Measurements from ENCODE around the gene HNRNPK. TPM values are rescaled to one million over a fixed set of nuclear protein-coding genes. Genes with fewer than 3 reads are reported as not detected.

Gene HNRNPK
- total and polyA plus RNA-seq, 2 of the 13 experiments (the other 11 are each of a cell fraction or from before 2014, with no cell fraction given): 321 to 712 TPM

DNA sequence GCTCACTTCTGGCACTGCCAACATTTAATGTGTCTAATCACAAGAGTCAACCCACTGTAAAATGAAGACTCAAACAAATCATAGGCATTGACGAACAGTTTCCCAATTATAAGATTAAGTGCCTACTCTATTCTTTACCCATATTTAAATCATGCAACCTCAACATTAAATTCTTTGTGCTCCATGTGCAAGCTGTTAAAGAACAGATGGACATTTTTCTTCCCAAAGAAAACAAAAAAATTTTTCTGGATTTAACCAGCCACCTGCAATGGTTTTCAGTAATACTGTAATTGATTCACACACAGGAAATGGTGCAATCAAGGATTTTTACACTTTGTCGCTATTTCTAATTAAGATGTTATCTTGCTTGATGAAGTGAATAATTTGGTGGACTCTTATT lies 3.6 kb downstream of the HNRNPK start:
- POLR2A ChIA-PET: interaction anchor here (5.5 kb wide), 1 partner anchor 17 kb away, joined by 96 read pairs; a partner anchor contains a TSS
- BruUV-seq (replicated peaks): no TSS peak

DNA sequence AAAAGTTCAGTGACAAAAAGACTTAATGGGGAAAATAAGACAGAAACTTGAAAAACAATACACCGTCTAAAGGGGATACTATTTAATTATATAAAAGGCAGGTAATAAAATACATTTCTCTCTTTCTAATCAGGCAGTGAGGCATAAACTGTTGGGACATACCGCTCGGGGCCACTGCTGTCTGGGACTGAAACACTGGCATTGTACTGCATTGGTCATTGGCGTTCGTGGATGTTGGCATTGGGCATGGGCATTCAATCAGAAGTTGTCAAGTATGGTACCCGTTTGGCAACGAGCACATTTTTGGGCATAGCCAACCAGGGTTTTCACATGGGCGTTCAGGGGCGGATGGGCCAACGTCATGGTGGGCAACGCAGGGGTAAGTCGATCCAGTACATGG lies 4.7 kb downstream of the HNRNPK start:
- CTCF ChIA-PET (ENCODE audit: low intra/inter-chr PET ratio, low total read pairs): no interaction called here
- Histone ChIP-seq H3K36me3 (replicated peaks in 1 of 2; ENCODE audit: control insufficient read depth in 1 of 2, insufficient read depth in 2 of 2, low read length in 2 of 2) (peaks cover 9 to 69% of the 10 kb centered on the region in 2 experiments), H3K27me3 (ENCODE audit: control insufficient read depth in 1 of 2, insufficient read depth in 2 of 2, low read length in 2 of 2) (peaks cover 0 to 6% of the 10 kb centered on the region in 2 experiments; a peak in 1 of 5 replicates), H3K27ac (ENCODE audit: extremely low read length, insufficient read depth, low read length) (no peak overlapping the region), H3K4me2 (ENCODE audit: low read depth, low read length) (no peak overlapping the region), H2AFZ (ENCODE audit: low read length) (no peak overlapping the region), H4K20me1 (ENCODE audit: insufficient read depth, low read length) (peaks cover 75% of the 10 kb centered on the region), H3K4me3 (replicated peaks in 1 of 3; ENCODE audit: insufficient read depth in 1 of 3, low read depth in 2 of 3, low read length in 3 of 3) (no peak overlapping the region), H3K4me1 (ENCODE audit: insufficient read depth, low read length) (peaks cover 52% of the 10 kb centered on the region), H3K9ac (ENCODE audit: insufficient read depth, low read depth, low read length) (no peak overlapping the region), H3K9me3 (ENCODE audit: low read length) (no peaks in the 10 kb centered on the region), H3K79me2 (ENCODE audit: insufficient read depth, low read length) (peaks cover 74% of the 10 kb centered on the region)
- no peak for FAIRE-seq
- no peak for ATAC-seq
- WGBS (ENCODE audit: low lambda C conversion rate): 93% methylated on average over 12 of the region's 12 CpGs
- intact Hi-C loops (cut with micrococcal nuclease; ENCODE audit: unreplicated experiment) (no loop called here), in situ Hi-C loops (cut with HindIII; ENCODE audit: extremely low pct_ligation_motif_present, low pct_unique_long_range_greater_than_20kb) (no loop called here)
- BruUV-seq (replicated peaks): no TSS peak
- POLR2A ChIA-PET: interaction anchor here (0.6 kb wide), 1 partner anchor 12 kb away, joined by 3 read pairs; no protein-coding TSS in a partner anchor
- no peak for DNase-seq (ENCODE audit: low spot score)
- TF ChIP-seq ZSCAN21 (CRISPR knock-in tag; IDR thresholded peaks at IDR 0.05; ENCODE audit: borderline replicate concordance) (no peak), RBFOX2 (IDR thresholded peaks at IDR 0.05; ENCODE audit: low read depth, low read length) (peak; percentile 12; the same call in 1 of the 2 replicates), ZNF431 (CRISPR knock-in tag; IDR thresholded peaks at IDR 0.05; ENCODE audit: borderline replicate concordance, low read depth) (no peak), ISX (CRISPR knock-in tag; conservative IDR thresholded peaks at IDR 0.05) (no peak), GTF3A (CRISPR knock-in tag; conservative IDR thresholded peaks at IDR 0.05) (no peak), KLF13 (CRISPR knock-in tag; IDR thresholded peaks at IDR 0.05) (no peak), AGO1 (IDR thresholded peaks at IDR 0.05; ENCODE audit: low read depth, low read length, poor library complexity, severe bottlenecking) (no peak), SOX5 (CRISPR knock-in tag; IDR thresholded peaks at IDR 0.05; ENCODE audit: borderline replicate concordance) (no peak), ZNF772 (CRISPR knock-in tag; IDR thresholded peaks at IDR 0.05) (no peak)
- TF ChIP-seq, protein P1, sequence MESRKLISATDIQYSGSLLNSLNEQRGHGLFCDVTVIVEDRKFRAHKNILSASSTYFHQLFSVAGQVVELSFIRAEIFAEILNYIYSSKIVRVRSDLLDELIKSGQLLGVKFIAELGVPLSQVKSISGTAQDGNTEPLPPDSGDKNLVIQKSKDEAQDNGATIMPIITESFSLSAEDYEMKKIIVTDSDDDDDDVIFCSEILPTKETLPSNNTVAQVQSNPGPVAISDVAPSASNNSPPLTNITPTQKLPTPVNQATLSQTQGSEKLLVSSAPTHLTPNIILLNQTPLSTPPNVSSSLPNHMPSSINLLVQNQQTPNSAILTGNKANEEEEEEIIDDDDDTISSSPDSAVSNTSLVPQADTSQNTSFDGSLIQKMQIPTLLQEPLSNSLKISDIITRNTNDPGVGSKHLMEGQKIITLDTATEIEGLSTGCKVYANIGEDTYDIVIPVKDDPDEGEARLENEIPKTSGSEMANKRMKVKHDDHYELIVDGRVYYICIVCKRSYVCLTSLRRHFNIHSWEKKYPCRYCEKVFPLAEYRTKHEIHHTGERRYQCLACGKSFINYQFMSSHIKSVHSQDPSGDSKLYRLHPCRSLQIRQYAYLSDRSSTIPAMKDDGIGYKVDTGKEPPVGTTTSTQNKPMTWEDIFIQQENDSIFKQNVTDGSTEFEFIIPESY (CRISPR knock-in tag; IDR thresholded peaks at IDR 0.05): no peak
- TF ChIP-seq, protein P2, sequence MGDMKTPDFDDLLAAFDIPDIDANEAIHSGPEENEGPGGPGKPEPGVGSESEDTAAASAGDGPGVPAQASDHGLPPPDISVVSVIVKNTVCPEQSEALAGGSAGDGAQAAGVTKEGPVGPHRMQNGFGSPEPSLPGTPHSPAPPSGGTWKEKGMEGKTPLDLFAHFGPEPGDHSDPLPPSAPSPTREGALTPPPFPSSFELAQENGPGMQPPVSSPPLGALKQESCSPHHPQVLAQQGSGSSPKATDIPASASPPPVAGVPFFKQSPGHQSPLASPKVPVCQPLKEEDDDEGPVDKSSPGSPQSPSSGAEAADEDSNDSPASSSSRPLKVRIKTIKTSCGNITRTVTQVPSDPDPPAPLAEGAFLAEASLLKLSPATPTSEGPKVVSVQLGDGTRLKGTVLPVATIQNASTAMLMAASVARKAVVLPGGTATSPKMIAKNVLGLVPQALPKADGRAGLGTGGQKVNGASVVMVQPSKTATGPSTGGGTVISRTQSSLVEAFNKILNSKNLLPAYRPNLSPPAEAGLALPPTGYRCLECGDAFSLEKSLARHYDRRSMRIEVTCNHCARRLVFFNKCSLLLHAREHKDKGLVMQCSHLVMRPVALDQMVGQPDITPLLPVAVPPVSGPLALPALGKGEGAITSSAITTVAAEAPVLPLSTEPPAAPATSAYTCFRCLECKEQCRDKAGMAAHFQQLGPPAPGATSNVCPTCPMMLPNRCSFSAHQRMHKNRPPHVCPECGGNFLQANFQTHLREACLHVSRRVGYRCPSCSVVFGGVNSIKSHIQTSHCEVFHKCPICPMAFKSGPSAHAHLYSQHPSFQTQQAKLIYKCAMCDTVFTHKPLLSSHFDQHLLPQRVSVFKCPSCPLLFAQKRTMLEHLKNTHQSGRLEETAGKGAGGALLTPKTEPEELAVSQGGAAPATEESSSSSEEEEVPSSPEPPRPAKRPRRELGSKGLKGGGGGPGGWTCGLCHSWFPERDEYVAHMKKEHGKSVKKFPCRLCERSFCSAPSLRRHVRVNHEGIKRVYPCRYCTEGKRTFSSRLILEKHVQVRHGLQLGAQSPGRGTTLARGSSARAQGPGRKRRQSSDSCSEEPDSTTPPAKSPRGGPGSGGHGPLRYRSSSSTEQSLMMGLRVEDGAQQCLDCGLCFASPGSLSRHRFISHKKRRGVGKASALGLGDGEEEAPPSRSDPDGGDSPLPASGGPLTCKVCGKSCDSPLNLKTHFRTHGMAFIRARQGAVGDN (CRISPR knock-in tag; IDR thresholded peaks at IDR 0.05): no peak

More for the DNA sequence above, 3.6 kb downstream of the HNRNPK start:
- no peak for TF ChIP-seq HOXA9 (CRISPR knock-in tag; IDR thresholded peaks at IDR 0.05; ENCODE audit: borderline replicate concordance)
- TF ChIP-seq RBFOX2 (IDR thresholded peaks at IDR 0.05; ENCODE audit: low read depth, low read length): peak; percentile 64; the same call in 1 of the 2 replicates
- TF ChIP-seq ZNF564 (CRISPR knock-in tag; IDR thresholded peaks at IDR 0.05): no peak
- TF ChIP-seq AGO2 (optimal IDR thresholded peaks at IDR 0.05; ENCODE audit: low read depth, low read length): peak; percentile 39
- Histone ChIP-seq H3K4me3 (replicated peaks in 1 of 3; ENCODE audit: insufficient read depth in 1 of 3, low read depth in 2 of 3, low read length in 3 of 3) (no peak overlapping the region), H3K9ac (ENCODE audit: insufficient read depth, low read depth, low read length) (no peak overlapping the region), H3K36me3 (replicated peaks in 1 of 2; ENCODE audit: control insufficient read depth in 1 of 2, insufficient read depth in 2 of 2, low read length in 2 of 2) (peaks cover 9 to 58% of the 10 kb centered on the region in 2 experiments), H3K9me3 (ENCODE audit: low read length) (no peaks in the 10 kb centered on the region), H3K4me2 (ENCODE audit: low read depth, low read length) (peak overlapping the region; percentile 19; the same call in 1 of the 2 replicates), H3K27ac (ENCODE audit: extremely low read length, insufficient read depth, low read length) (no peak overlapping the region), H3K27me3 (ENCODE audit: control insufficient read depth in 1 of 2, insufficient read depth in 2 of 2, low read length in 2 of 2) (peaks cover 0 to 6% of the 10 kb centered on the region in 2 experiments; a peak in 1 of 5 replicates), H4K20me1 (ENCODE audit: insufficient read depth, low read length) (peaks cover 75% of the 10 kb centered on the region), H2AFZ (ENCODE audit: low read length) (no peak overlapping the region), H3K4me1 (ENCODE audit: insufficient read depth, low read length) (peaks cover 52% of the 10 kb centered on the region), H3K79me2 (ENCODE audit: insufficient read depth, low read length) (peaks cover 78% of the 10 kb centered on the region)
- in situ Hi-C loops (cut with HindIII; ENCODE audit: extremely low pct_ligation_motif_present, low pct_unique_long_range_greater_than_20kb): no loop called here
- no peak for FAIRE-seq
- intact Hi-C loops (cut with micrococcal nuclease; ENCODE audit: unreplicated experiment): no loop called here
- DNase-seq (ENCODE audit: low spot score): no peak
- no peak for ATAC-seq
- CTCF ChIA-PET (ENCODE audit: low intra/inter-chr PET ratio, low total read pairs): no interaction called here
- WGBS (ENCODE audit: low lambda C conversion rate): 96% methylated on average over 2 of the region's 2 CpGs

Measured in HepG2 (cell line).